ENCODE data around the gene TAX1BP3.

GRCh38 chr17:3659541-3660111 is 8.8 kb downstream of the TAX1BP3 start:
- no peak for TF ChIP-seq CTCF (IDR thresholded peaks at IDR 0.05; ENCODE audit: low read depth, low read length)
- TF ChIP-seq EZH2phosphoT487 (IDR thresholded peaks at IDR 0.05; ENCODE audit: low read depth) = no peak

Measured in OCI-LY3 (cell line).